ENCODE results near the gene LRRC57. TPM values are rescaled to one million over a fixed set of nuclear protein-coding genes. Genes with fewer than 3 reads are reported as not detected.
A peak's percentile ranks its signal among the peaks of the same experiment; 100 is the strongest.

LRRC57 gene
- polyA plus RNA-seq, 3 donors, result 7.8 to 17.4 (median 11.2) TPM

- H3K27me3 Mint-ChIP-seq (ENCODE audit: low read depth in 3 of 3), result peaks cover 0 to 2% (median 0%) of the 10 kb centered on the region in 3 donors
- Histone ChIP-seq H2AFZ (ENCODE audit: insufficient read depth, low read depth, low read length, poor library complexity, severe bottlenecking) (no peak overlapping the region), H3K36me3 (replicated peaks in 1 of 2; ENCODE audit: control insufficient read depth in 1 of 2, insufficient read depth in 2 of 2, low read length in 2 of 2) (no peaks in the 10 kb centered on the region), H3K4me2 (replicated peaks; ENCODE audit: extremely low read depth, low read length, poor library complexity, severe bottlenecking) (no peak overlapping the region), H4K20me1 (ENCODE audit: insufficient read depth, low read length) (no peaks in the 10 kb centered on the region), H3K4me3 (replicated peaks in 1 of 3; ENCODE audit: low read depth in 2 of 3, low read length in 3 of 3) (no peak overlapping the region), H3K4me1 (ENCODE audit: control insufficient read depth in 1 of 2, insufficient read depth in 2 of 2, low read length in 2 of 2) (no peaks in the 10 kb centered on the region), H3K27ac (ENCODE audit: low read depth in 1 of 2, low read length in 2 of 2) (no peak overlapping the region), H3K79me2 (ENCODE audit: insufficient read depth, low read length) (no peaks in the 10 kb centered on the region), H3K27me3 (ENCODE audit: control insufficient read depth in 2 of 2, insufficient read depth in 2 of 2, low read length in 2 of 2) (no peaks in the 10 kb centered on the region), H3K9me3 (replicated peaks in 1 of 2; ENCODE audit: control insufficient read depth in 1 of 2, insufficient read depth in 1 of 2, low read length in 2 of 2) (no peaks in the 10 kb centered on the region), H3K9ac (ENCODE audit: insufficient read depth, low read length, poor library complexity, severe bottlenecking) (no peak overlapping the region)
- H3K4me1 Mint-ChIP-seq, result no peaks in the 10 kb centered on the region
- H3K27ac Mint-ChIP-seq, result peak overlapping the region in 1 of 7 donors; percentile 1
- H3K4me3 Mint-ChIP-seq, result no peak overlapping the region
- no peaks in the 10 kb centered on the region for H3K36me3 Mint-ChIP-seq
- no peak for DNase-seq
- no peaks in the 10 kb centered on the region for H3K9me3 Mint-ChIP-seq
- TF ChIP-seq CTCF (IDR thresholded peaks at IDR 0.05), result no peak
- WGBS (ENCODE audit: insufficient coverage), result 100% methylated on average over 1 of the region's 5 CpGs
- intact Hi-C loops (cut with micrococcal nuclease), result no loop called here
Observed at GRCh38 chr15:42590619-42591237, 42.1 kb upstream of the LRRC57 start.

- peaks cover 21 to 33% (median 31%) of the 10 kb centered on the region in 3 donors for H3K27me3 Mint-ChIP-seq (ENCODE audit: low read depth in 3 of 3)
- H3K4me2 ChIP-seq (replicated peaks; ENCODE audit: extremely low read depth, low read length, poor library complexity, severe bottlenecking), result no peak overlapping the region
Observed at GRCh38 chr15:42584031-42584765, 35.6 kb upstream of the LRRC57 start.

More at GRCh38 chr15:42584031-42584765, 35.6 kb upstream of the LRRC57 start:
- Mint-ChIP-seq H3K27ac (no peak overlapping the region), H3K36me3 (no peaks in the 10 kb centered on the region), H3K4me1 (peaks cover 13% of the 10 kb centered on the region), H3K9me3 (no peaks in the 10 kb centered on the region), H3K4me3 (no peak overlapping the region)
- H3K4me3 ChIP-seq (replicated peaks in 1 of 3; ENCODE audit: low read depth in 2 of 3, low read length in 3 of 3), result no peak overlapping the region
- intact Hi-C loops (cut with micrococcal nuclease), result no loop called here
- no peak overlapping the region for H3K9ac ChIP-seq (ENCODE audit: insufficient read depth, low read length, poor library complexity, severe bottlenecking)
- no peak overlapping the region for H3K27ac ChIP-seq (ENCODE audit: low read depth in 1 of 2, low read length in 2 of 2)
- H3K4me1 ChIP-seq (ENCODE audit: control insufficient read depth in 1 of 2, insufficient read depth in 2 of 2, low read length in 2 of 2), result peaks cover 11 to 13% of the 10 kb centered on the region in 2 donors
- no CpG with 5 or more reads among the region's 4 CpGs for WGBS (ENCODE audit: insufficient coverage)
- H3K79me2 ChIP-seq (ENCODE audit: insufficient read depth, low read length), result no peaks in the 10 kb centered on the region
- no peaks in the 10 kb centered on the region for H3K36me3 ChIP-seq (replicated peaks in 1 of 2; ENCODE audit: control insufficient read depth in 1 of 2, insufficient read depth in 2 of 2, low read length in 2 of 2)
- no peak for DNase-seq
- no peaks in the 10 kb centered on the region for H4K20me1 ChIP-seq (ENCODE audit: insufficient read depth, low read length)
- peaks cover 5 to 17% of the 10 kb centered on the region in 2 donors for H3K27me3 ChIP-seq (ENCODE audit: control insufficient read depth in 2 of 2, insufficient read depth in 2 of 2, low read length in 2 of 2)
- H2AFZ ChIP-seq (ENCODE audit: insufficient read depth, low read depth, low read length, poor library complexity, severe bottlenecking), result peak overlapping the region; percentile 1
- H3K9me3 ChIP-seq (replicated peaks in 1 of 2; ENCODE audit: control insufficient read depth in 1 of 2, insufficient read depth in 1 of 2, low read length in 2 of 2), result no peaks in the 10 kb centered on the region
- TF ChIP-seq CTCF (IDR thresholded peaks at IDR 0.05), result no peak
